Fibroblast of gingiva (primary cell): ENCODE results near the gene BCL11A.

Source experiments
- DNase-seq: peaks from one replicate; pipeline ENCODE4 v3.0.0-alpha.2; 2011; ENCODE audit warnings: low read depth

Gene BCL11A

GRCh38 chr2:60406192-60406591 lies 147.3 kb downstream of the BCL11A start:
- no peak for DNase-seq

DNA sequence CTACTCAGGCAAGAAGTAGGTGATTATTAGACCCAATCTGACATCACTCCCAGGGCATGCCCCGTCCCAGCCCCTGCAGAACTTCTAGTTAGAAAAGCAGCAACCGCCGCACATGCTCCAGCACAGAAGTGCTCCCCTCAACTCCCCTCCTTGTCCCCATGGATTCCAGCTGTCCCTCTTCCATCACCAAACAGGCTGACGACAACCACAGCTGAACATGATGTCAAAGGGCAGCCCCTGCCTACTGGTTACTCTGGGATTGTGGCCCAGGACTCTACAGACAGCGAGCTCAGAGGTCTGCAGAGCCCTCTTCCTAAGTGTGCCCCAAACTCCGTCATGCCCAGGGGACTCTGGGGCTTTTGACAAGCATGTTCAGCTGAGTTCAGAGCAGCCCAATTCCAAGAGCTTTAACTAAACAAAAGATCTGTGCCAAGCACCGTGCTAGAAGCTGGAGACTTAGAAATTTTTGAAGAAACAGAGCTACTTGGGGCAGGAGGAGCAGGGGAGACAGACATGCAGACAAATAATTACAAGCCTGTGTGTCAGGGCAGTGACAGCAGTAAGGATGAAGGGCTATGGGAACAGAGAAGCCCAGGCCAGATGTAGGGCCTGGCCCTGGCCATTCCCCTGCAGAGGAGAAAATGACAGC lies 148.1 kb downstream of the BCL11A start:
- DNase-seq = no peak
